NCI-H1694 (cell line): ENCODE data around the gene TNF.
A peak's percentile ranks its signal among the peaks of the same experiment; 100 is the strongest.

ENCODE experiments used
- DNase-seq: peaks from one replicate; lab custom pipeline; 2025; lab: John Stamatoyannopoulos, UW

The TNF gene

GRCh38 chr6:31575335-31575901, at the start of gene TNF:
TNF (plus strand) TSS chr6:31575565; CDS start chr6:31575742, 177 bp downstream.
- no peak for DNase-seq

- DNase-seq = no peak
These were observed 49.3 kb upstream of the TNF start for GRCh38 chr6:31525932-31526591.

- DNase-seq = no peak
These were observed 47.0 kb upstream of the TNF start for GRCh38 chr6:31528307-31528777.

GRCh38 chr6:31528821-31529328, 46.5 kb upstream of the TNF start, which contains the start of gene MCCD1:
MCCD1 (plus strand) TSS chr6:31528962; CDS start chr6:31529015, 53 bp downstream.
- DNase-seq = no peak

GRCh38 chr6:31529329-31530150, 45.8 kb upstream of the TNF start:
- no peak for DNase-seq

GRCh38 chr6:31530659-31531058, 44.7 kb upstream of the TNF start:
- no peak for DNase-seq

- no peak for DNase-seq
These were observed 44.2 kb upstream of the TNF start for GRCh38 chr6:31531162-31531561.

- no peak for DNase-seq
These were observed 43.4 kb upstream of the TNF start for GRCh38 chr6:31531771-31532643.

- DNase-seq = no peak
These were observed 42.5 kb upstream of the TNF start for GRCh38 chr6:31532644-31533454.

- no peak for DNase-seq
These were observed 41.9 kb upstream of the TNF start for GRCh38 chr6:31533455-31533841.

GRCh38 chr6:31534011-31534410, 41.4 kb upstream of the TNF start:
- DNase-seq = no peak

GRCh38 chr6:31534521-31535040, 40.8 kb upstream of the TNF start:
- DNase-seq = no peak

GRCh38 chr6:31535538-31536324, 39.6 kb upstream of the TNF start:
- no peak for DNase-seq

GRCh38 chr6:31538805-31539400, 36.5 kb upstream of the TNF start:
- DNase-seq = no peak

GRCh38 chr6:31540640-31541039, 34.7 kb upstream of the TNF start:
- no peak for DNase-seq

- DNase-seq = no peak
These were observed 34.2 kb upstream of the TNF start for GRCh38 chr6:31541059-31541657.

GRCh38 chr6:31541658-31542521, 33.5 kb upstream of the TNF start, which contains the start of gene DDX39B:
DDX39B (minus strand) TSS chr6:31542003; CDS start chr6:31540532, 1,471 bp downstream.
- DNase-seq = peak; percentile 87

- DNase-seq = no peak
These were observed 31.7 kb upstream of the TNF start for GRCh38 chr6:31543639-31544038.
